Effector CD4-positive, alpha-beta T cell (primary cell): ENCODE results near the gene OR2C3. TPM values are rescaled to one million over a fixed set of nuclear protein-coding genes. Genes with fewer than 3 reads are reported as not detected.
"Not testable (repeated sequence)": the region's sequence is repeated elsewhere in the genome, so short reads cannot be mapped to it uniquely, and the experiment has no call there.

ENCODE experiments used
- DNase-seq: peaks from one replicate; pipeline ENCODE4 v3.0.0-alpha.2; 2020
- total RNA-seq: gene quantifications from one replicate; lab custom pipeline; 2026; lab: John Stamatoyannopoulos, UW

The OR2C3 gene
- total RNA-seq: not detected

- no peak for DNase-seq
Observed at GRCh38 chr1:247536340-247536739, at the start of gene OR2C3. OR2C3 (minus strand) TSS chr1:247536440; CDS start chr1:247532511, 3,929 bp downstream.

DNA sequence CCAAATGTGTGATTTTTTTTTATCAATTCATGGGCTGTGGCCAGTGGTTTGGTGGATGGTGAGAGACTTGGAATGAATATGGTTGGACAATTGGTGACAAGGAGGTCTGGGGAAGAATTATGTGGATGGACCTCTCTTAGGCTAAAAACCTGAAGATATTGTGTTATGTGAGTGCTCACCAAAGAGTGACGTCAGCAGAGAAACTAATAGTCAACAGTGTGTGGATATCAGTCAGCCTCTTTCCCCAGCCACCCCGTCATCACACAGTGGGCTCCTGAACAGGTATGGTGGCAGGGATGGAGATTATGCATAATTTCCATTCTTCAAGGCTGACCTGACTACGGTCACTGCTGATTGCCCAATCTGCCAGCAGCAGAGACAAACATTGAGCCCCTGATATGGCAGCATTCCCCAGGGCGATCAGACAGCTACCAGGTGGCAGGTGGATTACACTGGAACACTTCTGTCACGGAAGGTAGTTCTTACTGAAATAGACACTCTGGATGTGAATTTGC lies 42.8 kb upstream of the OR2C3 start:
- DNase-seq: no peak

GRCh38 chr1:247576514-247576913 lies 40.3 kb upstream of the OR2C3 start:
- DNase-seq: no peak

- DNase-seq: no peak
Observed at GRCh38 chr1:247574664-247575063, 38.4 kb upstream of the OR2C3 start.

- DNase-seq: no peak
Observed at GRCh38 chr1:247574236-247574635, 38.0 kb upstream of the OR2C3 start.

- DNase-seq: no peak
Observed at GRCh38 chr1:247562198-247562597, 26.0 kb upstream of the OR2C3 start.

DNA sequence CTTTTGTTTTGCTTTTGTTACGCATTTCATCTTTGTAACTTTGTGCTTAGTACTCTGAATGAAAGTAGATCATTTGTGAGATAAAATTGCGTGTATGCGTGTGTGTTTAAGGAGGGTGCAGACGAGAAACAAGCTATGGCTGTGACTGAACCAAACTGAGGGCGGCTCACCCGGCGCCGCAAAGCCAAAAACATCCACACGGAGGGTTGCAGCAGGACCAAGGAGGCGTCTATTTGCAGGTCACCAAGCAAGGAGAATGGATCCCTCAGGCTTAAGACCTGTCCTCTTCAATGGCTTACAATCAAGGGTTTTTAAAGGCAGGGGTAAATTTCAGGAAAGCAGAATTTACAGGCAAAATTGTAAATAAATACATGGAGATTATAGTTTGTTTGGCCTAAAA lies 25.5 kb upstream of the OR2C3 start:
- no peak for DNase-seq

GRCh38 chr1:247557926-247558674 lies 21.9 kb upstream of the OR2C3 start:
- no peak for DNase-seq

DNA sequence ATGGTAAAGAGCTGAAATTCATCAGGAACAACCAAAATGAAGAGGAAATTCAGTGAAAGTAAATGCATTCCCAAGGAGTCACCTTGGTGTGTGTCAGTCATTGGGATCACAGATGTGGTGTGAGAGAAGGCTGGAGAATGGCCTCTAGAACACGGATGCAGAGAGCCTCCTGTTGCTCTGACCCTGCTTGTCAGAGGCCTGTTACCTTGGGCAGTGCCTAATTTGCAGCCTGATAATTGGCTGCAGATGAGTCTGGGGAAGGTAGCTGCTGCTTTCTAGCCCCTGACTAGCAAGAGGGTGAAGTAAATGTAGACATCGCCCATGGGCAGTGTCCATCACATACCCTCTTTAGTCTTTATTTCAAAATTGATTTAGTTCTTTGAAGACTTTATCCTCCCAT lies 16.0 kb upstream of the OR2C3 start:
- no peak for DNase-seq

DNA sequence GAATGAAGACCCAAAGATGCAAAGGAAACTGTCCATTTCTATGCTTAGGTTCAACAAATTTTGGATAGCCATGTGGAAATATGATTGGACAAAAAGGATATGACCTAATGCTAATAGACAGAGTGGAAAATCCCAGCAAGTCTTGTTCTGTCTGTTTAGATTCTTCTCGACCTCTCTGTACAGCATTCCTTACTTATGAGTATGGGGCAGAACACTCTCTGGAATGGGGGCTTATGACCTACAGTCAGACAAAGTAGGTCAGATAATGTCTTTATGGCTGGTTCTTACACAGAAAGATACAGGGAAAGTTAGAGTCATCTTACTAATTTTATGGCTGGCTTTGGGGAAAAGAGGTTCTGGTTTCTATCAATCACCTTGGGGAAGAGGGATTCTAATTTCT lies 15.5 kb upstream of the OR2C3 start:
- DNase-seq: no peak

DNA sequence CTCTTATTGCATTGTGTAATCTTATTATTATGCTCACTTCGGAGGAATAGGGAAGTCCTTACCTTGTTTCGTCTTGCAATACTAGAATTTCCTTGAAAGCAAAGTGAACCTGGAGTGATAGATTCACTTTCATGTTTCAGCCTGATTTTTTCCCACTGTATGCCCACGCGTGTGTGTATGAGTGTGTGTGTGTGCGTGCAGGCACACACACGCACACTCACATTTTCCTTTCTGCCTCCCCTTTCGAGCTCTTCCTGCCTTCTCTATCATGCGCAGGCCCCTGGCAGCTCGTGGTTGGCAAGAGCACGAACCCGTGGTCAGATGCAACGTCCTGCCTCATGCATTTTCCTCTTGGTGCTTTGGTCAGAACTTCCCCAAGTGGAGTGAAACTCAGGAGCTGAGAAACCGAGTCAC lies 12.5 kb upstream of the OR2C3 start, which contains the start of gene GCSAML:
GCSAML (plus strand) TSS at position 366 of the 414 bp plus-strand sequence. CDS start 58 bp downstream, outside the sequence.
- DNase-seq: no peak

- no peak for DNase-seq
Observed at GRCh38 chr1:247548092-247548491, 11.9 kb upstream of the OR2C3 start.

GRCh38 chr1:247542811-247543210 lies 6.6 kb upstream of the OR2C3 start:
- no peak for DNase-seq

DNA sequence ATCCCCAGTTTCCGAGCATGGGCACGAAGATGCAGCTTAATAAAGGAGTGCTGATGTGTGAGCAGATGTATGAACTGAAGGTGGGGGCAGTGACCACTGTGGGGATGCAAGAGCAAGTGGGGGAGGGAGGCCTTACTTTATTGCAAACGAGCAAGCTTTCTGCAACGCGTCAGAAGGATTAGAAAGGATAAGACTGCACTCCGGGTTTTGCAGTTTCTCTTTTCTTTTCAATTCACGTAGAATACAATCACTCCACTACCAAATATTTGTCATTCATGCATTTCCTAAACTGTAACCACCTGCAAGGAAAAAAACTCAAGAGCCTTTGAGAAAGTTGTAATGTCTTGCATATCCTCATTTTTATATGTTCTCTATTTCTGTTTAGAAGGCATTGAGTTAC lies 4.3 kb upstream of the OR2C3 start:
- DNase-seq: no peak

- DNase-seq: no peak
Observed at GRCh38 chr1:247539215-247539614, 3.0 kb upstream of the OR2C3 start.

GRCh38 chr1:247538561-247538960 lies 2.3 kb upstream of the OR2C3 start:
- no peak for DNase-seq

DNA sequence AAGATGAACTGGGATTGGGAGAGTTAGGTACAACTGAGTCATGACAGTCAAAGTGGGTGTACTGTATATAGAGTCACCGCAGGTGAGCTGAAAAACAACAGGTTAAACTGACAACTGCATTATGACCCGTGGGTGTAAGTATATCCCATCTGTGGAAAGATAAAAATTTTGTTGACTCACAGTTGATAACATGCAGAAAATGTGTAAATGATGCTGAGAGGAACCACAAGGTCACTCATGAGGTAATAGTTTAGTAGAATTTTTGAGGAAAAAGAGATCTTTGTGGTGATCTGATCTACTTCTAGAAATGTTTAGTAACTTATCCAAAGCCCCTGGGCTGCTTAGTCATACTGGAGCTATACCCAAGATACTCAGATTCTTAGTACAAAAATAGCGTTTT lies 838 bp downstream of the OR2C3 start:
- DNase-seq: no peak

DNA sequence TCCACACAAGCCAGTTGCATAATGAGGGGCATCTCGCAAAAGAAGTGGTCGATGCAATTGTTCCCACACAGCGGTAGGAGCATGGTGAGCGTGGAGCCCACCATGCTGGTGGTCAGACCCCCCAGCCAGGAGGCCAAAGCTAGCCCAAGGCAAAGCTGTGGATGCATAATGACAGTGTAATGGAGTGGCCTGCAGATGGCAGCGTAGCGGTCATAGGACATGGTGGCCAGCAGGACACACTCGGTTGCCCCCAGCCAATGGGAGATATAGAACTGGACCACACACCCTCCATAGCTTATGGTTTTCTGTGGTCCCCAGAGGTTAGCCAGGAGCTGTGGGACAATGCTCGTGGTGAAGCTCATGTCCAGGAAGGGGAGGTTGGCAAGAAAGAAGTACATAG lies 4.3 kb downstream of the OR2C3 start:
- DNase-seq: no peak

DNA sequence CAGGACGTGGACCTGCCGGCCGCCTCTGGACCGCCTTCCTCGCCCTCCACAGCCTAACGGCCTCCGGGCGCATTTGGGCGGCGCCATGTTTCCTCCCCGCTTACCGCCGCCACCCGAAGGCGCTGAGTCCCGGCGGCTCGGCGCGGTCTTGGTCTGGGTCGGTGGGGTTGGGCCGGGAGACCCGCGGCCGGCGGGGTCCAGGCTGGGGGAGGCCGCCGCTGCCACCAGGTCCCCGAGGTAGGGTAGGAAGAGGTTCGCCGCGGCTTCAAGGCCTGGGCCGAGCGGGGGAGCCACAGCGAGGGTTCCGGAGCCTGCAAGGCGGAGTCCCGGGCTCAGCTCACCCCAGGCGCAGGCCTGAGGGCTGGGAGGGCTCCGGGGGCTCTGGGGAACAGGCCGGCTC lies 5.5 kb downstream of the OR2C3 start:
- DNase-seq: no peak

- no peak for DNase-seq
Observed at GRCh38 chr1:247529771-247530355, 6.4 kb downstream of the OR2C3 start.

- no peak for DNase-seq
Observed at GRCh38 chr1:247528812-247529474, 7.3 kb downstream of the OR2C3 start.

GRCh38 chr1:247521886-247522285 lies 14.4 kb downstream of the OR2C3 start:
- DNase-seq: not testable (repeated sequence)

GRCh38 chr1:247518613-247518891 lies 17.7 kb downstream of the OR2C3 start:
- DNase-seq: no peak
